SHP77 treated with DMSO at 0.1 percent for 48 hours (cell line): ENCODE results near the gene C1orf198.

ENCODE experiments used
- DNase-seq: peaks from one replicate; lab custom pipeline; 2025; lab: John Stamatoyannopoulos, UW

Gene C1orf198

DNA sequence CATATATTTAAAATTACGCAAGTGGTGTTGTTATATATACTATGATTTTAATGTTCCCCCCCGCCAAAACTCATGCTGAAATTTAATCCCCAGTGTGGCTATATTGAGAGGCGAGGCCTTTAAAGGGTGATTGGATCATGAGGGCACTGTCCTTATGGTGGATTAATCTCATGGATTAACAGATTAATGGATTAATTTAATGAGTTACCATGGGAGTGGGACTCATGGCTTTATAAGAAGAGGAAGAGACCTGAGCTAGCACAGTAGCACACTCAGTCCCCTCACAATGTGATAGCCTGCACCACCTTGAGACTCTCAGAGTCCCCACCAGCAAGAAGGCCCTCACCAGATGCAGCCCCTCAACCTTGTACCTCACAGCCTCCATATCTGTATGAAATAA lies 34.8 kb downstream of the C1orf198 start:
- no peak for DNase-seq

DNA sequence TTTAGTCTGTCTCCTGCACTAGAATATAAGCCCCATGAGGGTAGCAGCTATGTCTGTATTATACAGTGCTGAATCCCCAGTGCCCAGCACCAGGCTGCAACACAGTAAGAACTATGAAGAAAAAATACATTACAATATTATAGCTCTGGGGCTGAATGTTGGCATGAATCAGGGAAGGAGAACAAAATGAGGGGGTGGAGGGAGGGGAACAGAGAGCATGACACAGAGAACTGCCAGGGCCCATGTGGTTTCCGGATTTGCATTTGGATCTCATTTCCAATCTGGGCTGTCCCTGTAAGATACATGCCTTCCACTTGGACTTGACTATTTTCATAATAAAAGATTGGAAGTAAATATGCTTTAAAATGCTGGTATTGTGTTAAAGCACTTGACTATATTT lies 35.8 kb downstream of the C1orf198 start:
- DNase-seq: no peak

GRCh38 chr1:230831771-230832170 lies 36.5 kb downstream of the C1orf198 start:
- no peak for DNase-seq

DNA sequence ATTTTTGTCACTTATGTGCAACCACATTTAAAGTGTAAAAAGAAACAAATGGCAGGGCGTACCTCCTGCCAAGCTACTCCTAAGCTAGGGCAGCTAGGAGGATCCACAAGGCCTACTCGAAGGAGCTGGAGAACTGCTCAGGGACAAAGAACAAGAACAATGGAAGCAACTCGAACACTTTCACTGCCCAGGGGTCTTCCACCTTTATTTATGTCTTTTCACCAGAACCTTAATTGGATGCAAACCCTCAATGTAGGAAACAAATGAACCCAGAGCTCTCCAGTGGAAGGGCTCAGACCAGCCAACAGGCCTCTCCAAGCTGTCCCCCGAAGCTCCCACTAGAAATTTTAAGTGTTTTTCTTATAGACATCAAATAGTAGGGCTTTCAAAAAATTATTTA lies 39.9 kb downstream of the C1orf198 start:
- no peak for DNase-seq

GRCh38 chr1:230827801-230828200 lies 40.5 kb downstream of the C1orf198 start:
- DNase-seq: no peak

- DNase-seq: no peak
These were observed 41.1 kb downstream of the C1orf198 start for GRCh38 chr1:230827081-230827681.

GRCh38 chr1:230826166-230826875 lies 42.0 kb downstream of the C1orf198 start:
- peak; percentile 14 for DNase-seq

- no peak for DNase-seq
These were observed 42.6 kb downstream of the C1orf198 start for GRCh38 chr1:230825761-230826160.

DNA sequence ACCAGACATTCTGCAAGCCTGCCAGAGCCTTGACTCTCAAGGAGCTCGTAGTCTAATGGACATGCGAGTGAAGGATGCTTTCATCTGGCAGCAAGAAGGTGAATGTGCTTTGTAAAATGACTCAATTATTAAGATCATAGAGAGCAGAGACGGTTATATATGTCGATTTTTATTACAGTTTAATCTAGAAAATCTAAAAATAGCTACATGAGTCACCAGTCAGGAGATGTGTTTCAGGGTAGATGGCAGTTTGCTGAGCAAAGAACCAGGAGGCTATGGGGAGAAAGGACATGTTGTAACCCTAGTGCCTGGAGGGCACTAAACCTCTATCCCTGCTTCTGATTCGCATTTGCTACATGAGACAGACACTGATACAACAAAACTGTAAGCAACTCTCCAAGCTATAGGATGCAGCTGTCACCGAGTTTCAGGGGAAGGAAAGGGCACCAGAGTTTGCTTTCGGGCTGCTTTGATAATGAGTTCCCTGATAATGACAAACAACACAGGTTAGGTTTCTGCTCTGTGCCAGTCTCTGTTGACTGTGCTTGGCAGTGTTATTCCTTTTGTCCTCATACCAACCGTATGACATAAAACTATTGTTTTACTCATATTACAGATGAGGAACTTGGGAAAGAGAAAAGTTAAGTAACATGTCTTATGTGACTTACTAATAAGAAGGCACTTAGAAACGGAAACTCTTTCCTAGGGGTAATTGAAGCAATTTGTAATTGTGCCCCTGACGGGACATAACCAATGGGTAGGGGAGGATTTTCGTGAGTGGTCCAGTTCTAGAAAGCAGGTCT lies 43.2 kb downstream of the C1orf198 start:
- DNase-seq: peak; percentile 30

DNA sequence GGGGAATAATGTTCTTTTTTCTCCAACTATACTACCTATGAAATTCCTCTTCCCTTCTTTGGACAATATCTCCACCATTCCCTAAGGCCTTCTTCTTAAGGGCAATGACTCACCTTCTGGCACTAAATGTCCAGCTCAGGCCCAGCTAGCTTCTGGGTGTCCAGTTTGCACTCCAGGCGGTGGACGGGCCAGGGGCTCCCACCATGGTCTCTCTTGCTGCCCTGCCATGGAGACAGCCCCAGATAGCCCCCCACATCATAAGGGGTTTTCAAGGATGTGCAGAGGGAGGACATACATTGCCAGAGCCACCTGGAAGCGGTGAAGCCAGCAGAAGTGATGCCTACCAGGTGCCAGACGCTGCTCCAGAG lies 43.8 kb downstream of the C1orf198 start:
- DNase-seq: no peak

DNA sequence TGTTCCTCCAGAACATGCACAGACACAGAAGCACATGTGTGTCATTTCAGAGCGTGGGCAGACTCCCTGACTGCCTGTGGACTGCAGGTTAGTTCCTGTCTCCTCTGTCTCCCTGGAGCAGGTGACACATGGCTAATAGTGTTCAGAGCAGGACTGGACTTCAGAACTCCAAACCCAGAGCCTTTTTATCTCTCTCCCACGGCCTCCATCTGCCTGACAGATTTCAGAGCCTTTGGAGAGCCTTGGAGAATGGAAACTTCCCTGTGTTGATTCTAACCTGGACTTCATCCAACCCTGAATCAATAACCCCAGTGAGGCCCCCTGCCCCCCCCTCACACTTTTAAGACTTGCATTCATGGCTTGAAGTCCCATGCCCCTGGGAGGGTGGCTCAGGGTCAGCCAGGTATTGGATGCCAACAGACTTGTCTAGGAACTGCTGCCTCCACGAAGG lies 44.4 kb downstream of the C1orf198 start:
- DNase-seq: no peak

DNA sequence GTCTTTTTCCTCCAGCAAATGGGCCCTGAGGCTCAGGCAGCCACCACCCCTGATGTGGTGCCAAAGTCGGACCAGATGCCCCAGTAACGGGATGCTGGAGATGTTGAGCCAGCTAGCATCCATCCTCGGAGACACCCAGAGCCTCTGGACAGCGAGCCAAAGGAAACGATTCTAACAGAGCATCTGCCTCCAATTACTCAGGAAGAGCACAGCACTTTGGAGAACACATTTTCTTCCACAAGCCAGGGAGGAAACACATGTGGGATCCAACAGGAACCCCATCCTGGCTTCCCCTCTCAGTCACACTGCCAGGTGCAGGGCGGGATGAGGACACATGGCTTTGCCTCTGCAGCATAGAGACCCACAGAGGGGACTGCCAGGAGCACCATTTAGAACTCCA lies 44.9 kb downstream of the C1orf198 start:
- no peak for DNase-seq

- DNase-seq: no peak
These were observed 46.2 kb downstream of the C1orf198 start for GRCh38 chr1:230822092-230822581.

- no peak for DNase-seq
These were observed 47.0 kb downstream of the C1orf198 start for GRCh38 chr1:230821346-230821745.

GRCh38 chr1:230820568-230820967 lies 47.8 kb downstream of the C1orf198 start:
- no peak for DNase-seq

DNA sequence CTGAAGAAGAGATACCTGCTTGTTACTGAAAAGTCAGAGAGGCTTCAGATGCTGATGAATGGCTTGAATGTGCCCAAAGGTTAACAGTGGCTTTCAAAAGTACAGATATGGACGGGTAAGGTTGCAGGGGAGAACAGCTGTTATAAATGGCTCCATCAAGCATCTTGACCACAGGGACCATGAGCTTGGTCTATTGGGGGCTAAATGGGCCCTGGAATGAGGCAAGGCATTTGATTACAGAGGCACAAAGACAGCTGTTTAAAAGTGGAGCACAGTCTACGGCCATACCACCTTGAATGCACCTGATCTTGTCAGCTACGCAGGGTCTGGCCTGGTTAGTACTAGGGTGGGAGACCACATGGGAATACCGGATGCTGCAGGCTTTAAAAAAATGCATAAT lies 48.3 kb downstream of the C1orf198 start:
- no peak for DNase-seq

GRCh38 chr1:230818901-230819300 lies 49.4 kb downstream of the C1orf198 start:
- DNase-seq: no peak

- DNase-seq: no peak
These were observed 50.0 kb downstream of the C1orf198 start for GRCh38 chr1:230818367-230818766.

GRCh38 chr1:230816018-230816417 lies 52.3 kb downstream of the C1orf198 start:
- DNase-seq: no peak

DNA sequence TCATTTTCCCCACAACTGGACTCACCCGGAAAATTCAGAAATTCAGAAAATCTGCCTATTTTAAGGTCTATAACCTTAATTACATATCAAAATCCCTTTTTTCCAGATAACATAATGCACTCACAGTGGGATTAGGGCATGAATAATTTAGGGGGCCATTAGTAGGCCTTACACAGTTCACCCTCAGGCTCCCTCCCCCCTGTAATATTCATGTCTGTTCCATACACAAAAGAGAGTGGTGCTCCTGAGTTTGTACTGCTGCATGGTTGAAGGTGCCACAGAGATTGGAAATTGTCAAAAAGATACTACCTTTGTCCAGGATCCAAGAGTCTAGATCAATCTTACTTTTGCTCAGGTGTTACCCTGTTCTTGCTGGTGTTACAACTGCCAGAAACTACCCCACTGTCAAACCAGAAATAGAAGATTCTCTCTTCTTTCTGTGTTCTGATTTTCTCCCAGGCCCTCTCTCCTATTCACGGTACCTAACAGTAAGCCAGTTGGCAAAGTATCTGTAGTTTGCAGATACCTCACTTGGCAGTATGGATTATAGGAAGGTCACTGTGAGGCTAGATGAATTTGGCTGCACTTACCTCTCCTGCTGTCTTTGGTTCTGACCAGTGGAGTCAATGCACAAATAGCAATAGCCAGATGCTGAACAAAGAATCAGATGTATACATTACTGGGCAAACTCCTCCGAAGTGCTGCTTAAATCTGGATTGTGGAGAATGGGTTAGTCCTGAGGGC lies 53.2 kb downstream of the C1orf198 start:
- DNase-seq: no peak

DNA sequence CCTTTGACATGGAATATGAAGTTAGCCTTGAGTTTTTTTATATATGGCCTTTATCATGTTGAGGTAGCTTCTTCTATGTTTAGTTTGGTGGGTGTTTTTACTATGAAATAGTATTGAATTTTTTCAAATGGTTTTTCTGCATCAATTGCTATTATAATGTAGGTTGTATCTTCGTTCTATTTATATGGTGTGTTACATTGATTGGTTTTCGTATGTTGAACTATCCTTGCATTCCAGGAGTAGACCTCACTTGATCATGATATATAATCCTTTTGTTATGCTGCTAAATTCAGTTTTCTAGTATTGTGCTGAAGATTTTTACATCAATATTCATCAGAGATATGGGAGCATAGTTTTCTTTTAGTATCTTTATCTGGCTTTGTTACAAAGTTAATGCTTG lies 55.8 kb downstream of the C1orf198 start:
- no peak for DNase-seq
